Thyroid gland (tissue), 4 donors: ENCODE measurements around the gene HEG1. TPM values are rescaled to one million over a fixed set of nuclear protein-coding genes. Genes with fewer than 3 reads are reported as not detected.

Experiments used
- DNase-seq, 2 donors: peaks; one replicate each; pipeline ENCODE4 v3.0.0-alpha.2; 2019
- H3K27ac ChIP-seq, 3 donors: fragments of 200-600 bp; sonication (generic); 1 replicate in 2 of 3; 2 replicates in 1 of 3; pipeline ENCODE4 v1.5.1; 2016 to 2019; ENCODE audit warnings: mild to moderate bottlenecking in 1 of 3, moderate library complexity in 1 of 3
- H3K27me3 ChIP-seq: fragments of 200-600 bp; sonication (generic); one replicate; pipeline ENCODE4 v1.5.1; 2019
- H3K36me3 ChIP-seq, 2 donors: fragments of 200-600 bp; sonication (generic); one replicate each; pipeline ENCODE4 v1.5.1; 2016 to 2019
- H3K4me1 ChIP-seq, 2 donors: fragments of 200-600 bp; sonication (generic); one replicate each; pipeline ENCODE4 v1.5.1; 2017 to 2019
- H3K4me3 ChIP-seq, 3 donors: fragments of 200-600 bp; sonication (generic); replicated peaks in 1 of 3; 1 replicate in 2 of 3; 2 replicates in 1 of 3; pipeline ENCODE4 v1.5.1; 2016; ENCODE audit warnings: mild to moderate bottlenecking in 1 of 3
- H3K9me3 ChIP-seq: fragments of 200-600 bp; sonication (generic); one replicate; pipeline ENCODE4 v1.5.1; 2017
- POLR2A ChIP-seq, 2 donors: fragments of 450-650 bp; IDR thresholded peaks; one replicate each; pipeline ENCODE4 v1.6.1; 2017; ENCODE audit warnings: antibody characterized with exemption in 2 of 2, mild to moderate bottlenecking in 2 of 2, moderate library complexity in 1 of 2
- WGBS, 2 donors: methylation state at CpG; one replicate each; pipeline ENCODE4 v1.1.5; 2017; 5-methylcytosine and 5-hydroxymethylcytosine counted together
- intact Hi-C: fragments of 100-400 bp; cut with DNase I; formaldehyde crosslinking; loops from one replicate; pipeline ENCODE4 v1.15.1; 2023
- total RNA-seq, 4 donors: library from RNA; depleted of rRNA; stranded (reverse); fragments of >200 nt; gene quantifications; one replicate each; pipeline ENCODE4 v1.2.3, GENCODE V29; 2016
- TF ChIP-seq, protein P1 (sequence below), 6 experiments: fragments of 200-600 bp in 3 of 6; fragments of 450-650 bp in 3 of 6; sonication (generic) in 3 of 6; IDR thresholded peaks; one replicate each; pipeline ENCODE4 v1.5.1; 2016 to 2019; ENCODE audit warnings: antibody characterized with exemption in 6 of 6, mild to moderate bottlenecking in 2 of 6, inconsistent platforms in 1 of 6, moderate library complexity in 1 of 6

The HEG1 gene
- total RNA-seq, 4 donors from 2014 or later = 91.4 to 266 (median 199) TPM

DNA sequence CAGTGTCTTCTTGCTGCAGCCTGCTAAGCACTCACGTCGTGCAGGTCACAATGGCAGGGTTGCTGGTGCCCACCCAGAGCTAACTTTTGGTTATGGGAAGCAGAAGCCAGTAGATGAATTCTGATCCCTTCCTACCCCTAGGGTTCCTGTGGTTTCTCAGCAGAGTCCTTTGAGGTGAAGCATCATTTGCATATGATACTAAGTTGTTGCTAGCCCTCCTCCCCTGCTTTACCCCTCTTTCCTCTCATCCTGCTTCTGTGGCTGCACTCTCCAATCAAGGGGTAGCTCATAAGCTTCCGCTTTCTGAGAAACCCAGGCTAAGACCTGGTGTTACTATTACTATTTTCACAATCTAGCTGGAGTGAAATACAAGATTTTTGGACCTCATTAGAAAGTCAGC lies 22.1 kb upstream of the HEG1 start:
- TF ChIP-seq POLR2A (IDR thresholded peaks at IDR 0.05) = no peak
- TF ChIP-seq, protein P1, sequence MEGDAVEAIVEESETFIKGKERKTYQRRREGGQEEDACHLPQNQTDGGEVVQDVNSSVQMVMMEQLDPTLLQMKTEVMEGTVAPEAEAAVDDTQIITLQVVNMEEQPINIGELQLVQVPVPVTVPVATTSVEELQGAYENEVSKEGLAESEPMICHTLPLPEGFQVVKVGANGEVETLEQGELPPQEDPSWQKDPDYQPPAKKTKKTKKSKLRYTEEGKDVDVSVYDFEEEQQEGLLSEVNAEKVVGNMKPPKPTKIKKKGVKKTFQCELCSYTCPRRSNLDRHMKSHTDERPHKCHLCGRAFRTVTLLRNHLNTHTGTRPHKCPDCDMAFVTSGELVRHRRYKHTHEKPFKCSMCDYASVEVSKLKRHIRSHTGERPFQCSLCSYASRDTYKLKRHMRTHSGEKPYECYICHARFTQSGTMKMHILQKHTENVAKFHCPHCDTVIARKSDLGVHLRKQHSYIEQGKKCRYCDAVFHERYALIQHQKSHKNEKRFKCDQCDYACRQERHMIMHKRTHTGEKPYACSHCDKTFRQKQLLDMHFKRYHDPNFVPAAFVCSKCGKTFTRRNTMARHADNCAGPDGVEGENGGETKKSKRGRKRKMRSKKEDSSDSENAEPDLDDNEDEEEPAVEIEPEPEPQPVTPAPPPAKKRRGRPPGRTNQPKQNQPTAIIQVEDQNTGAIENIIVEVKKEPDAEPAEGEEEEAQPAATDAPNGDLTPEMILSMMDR (IDR thresholded peaks at IDR 0.05) = no peak
- no peak overlapping the region for H3K4me3 ChIP-seq
- no peaks in the 10 kb centered on the region for H3K9me3 ChIP-seq
- H3K4me1 ChIP-seq = no peaks in the 10 kb centered on the region
- peaks cover 6 to 38% of the 10 kb centered on the region in 2 donors for H3K36me3 ChIP-seq
- no peaks in the 10 kb centered on the region for H3K27me3 ChIP-seq
- intact Hi-C loops = no loop called here
- no peak overlapping the region for H3K27ac ChIP-seq
- 94 to 98% methylated on average over 3 of the region's 3 CpGs for WGBS, 2 donors
- DNase-seq = no peak

DNA sequence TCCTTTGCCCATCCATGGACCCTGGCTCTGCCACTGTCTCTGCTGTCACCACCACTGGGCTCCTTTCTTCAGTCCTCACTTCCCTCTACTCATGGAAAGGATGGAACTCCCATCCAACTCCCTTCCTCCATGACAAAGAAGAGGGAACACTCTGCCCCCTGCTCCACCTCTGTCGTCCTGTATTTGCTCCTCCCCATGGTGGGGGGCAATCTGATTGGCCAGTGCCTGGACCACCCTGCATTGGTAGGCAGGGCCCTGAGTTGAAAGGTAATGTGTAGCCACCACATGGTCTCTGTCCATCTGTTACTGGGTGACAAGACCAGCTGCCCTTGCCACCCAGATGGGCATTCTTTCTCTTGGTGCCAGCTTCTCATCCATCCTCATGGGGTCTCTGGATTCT lies 20.7 kb upstream of the HEG1 start:
- no peak for DNase-seq
- H3K27me3 ChIP-seq = no peaks in the 10 kb centered on the region
- TF ChIP-seq, protein P1 (IDR thresholded peaks at IDR 0.05) = no peak
- TF ChIP-seq POLR2A (IDR thresholded peaks at IDR 0.05) = no peak
- H3K9me3 ChIP-seq = no peaks in the 10 kb centered on the region
- H3K27ac ChIP-seq = no peak overlapping the region
- intact Hi-C loops = no loop called here
- 20 to 83% methylated on average over 1 of the region's 1 CpG for WGBS, 2 donors
- no peaks in the 10 kb centered on the region for H3K4me1 ChIP-seq
- H3K4me3 ChIP-seq = no peak overlapping the region
- peaks cover 6 to 35% of the 10 kb centered on the region in 2 donors for H3K36me3 ChIP-seq

DNA sequence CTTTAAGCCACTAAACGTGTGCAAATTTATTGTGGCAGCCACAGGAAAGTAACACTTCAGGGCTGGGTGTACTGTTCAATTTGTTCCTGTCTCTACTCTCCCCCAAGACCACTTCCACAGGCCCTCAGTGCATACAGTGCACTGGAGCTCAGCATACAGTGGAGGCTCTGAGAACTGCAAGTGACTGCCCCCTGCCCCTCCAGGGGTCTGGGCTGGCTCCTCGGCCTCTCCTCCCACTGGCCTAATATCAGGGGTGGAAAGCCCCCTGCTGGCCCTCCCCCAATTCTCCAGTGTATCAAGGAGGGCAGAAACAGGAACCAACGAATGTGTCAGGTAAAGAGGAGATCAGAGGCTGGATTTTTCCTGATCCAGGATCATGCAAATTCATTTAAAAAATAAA lies 19.9 kb upstream of the HEG1 start:
- H3K9me3 ChIP-seq = no peaks in the 10 kb centered on the region
- H3K36me3 ChIP-seq = peaks cover 6 to 32% of the 10 kb centered on the region in 2 donors
- H3K4me1 ChIP-seq = no peaks in the 10 kb centered on the region
- no peak overlapping the region for H3K27ac ChIP-seq
- no peak overlapping the region for H3K4me3 ChIP-seq
- no peak for DNase-seq
- TF ChIP-seq, protein P1 (IDR thresholded peaks at IDR 0.05) = no peak
- TF ChIP-seq POLR2A (IDR thresholded peaks at IDR 0.05) = no peak
- 58 to 67% methylated on average over 3 of the region's 3 CpGs for WGBS, 2 donors
- no peaks in the 10 kb centered on the region for H3K27me3 ChIP-seq
- intact Hi-C loops = no loop called here

DNA sequence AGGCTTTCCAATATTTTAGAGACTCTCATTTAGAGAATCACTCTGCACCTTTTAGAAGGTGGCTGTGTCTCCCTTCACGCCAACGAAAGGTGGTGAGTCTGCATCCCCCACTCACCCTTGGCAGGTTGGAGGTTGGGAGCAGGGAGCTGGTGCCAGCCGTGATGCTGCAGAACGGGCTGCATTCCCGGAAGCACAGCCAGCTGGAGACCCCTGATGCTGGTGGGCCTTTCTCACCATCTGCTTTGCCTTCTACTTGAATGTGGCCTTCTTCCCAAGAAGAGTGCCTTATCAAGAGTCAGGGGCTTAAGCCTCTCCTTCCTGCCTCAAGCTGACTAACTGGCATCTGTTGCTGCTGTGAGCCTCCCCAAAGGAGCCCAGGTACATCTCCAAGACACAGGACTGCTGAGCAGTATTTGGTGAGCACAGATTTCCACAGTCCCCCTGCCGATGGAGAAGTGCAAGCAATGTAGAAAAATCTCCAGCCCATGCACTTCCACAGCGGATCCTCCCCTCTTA lies 17.7 kb upstream of the HEG1 start:
- 87 to 92% methylated on average over 7 of the region's 7 CpGs for WGBS, 2 donors
- peak in 1 of 2 donors; percentile 4 for TF ChIP-seq POLR2A (IDR thresholded peaks at IDR 0.05)
- TF ChIP-seq, protein P1 (IDR thresholded peaks at IDR 0.05) = no peak
- no peaks in the 10 kb centered on the region for H3K27me3 ChIP-seq
- DNase-seq = no peak
- H3K36me3 ChIP-seq = peaks cover 6 to 14% of the 10 kb centered on the region in 2 donors
- H3K27ac ChIP-seq = no peak overlapping the region
- intact Hi-C loops = no loop called here
- no peaks in the 10 kb centered on the region for H3K9me3 ChIP-seq
- H3K4me3 ChIP-seq = no peak overlapping the region
- no peaks in the 10 kb centered on the region for H3K4me1 ChIP-seq

DNA sequence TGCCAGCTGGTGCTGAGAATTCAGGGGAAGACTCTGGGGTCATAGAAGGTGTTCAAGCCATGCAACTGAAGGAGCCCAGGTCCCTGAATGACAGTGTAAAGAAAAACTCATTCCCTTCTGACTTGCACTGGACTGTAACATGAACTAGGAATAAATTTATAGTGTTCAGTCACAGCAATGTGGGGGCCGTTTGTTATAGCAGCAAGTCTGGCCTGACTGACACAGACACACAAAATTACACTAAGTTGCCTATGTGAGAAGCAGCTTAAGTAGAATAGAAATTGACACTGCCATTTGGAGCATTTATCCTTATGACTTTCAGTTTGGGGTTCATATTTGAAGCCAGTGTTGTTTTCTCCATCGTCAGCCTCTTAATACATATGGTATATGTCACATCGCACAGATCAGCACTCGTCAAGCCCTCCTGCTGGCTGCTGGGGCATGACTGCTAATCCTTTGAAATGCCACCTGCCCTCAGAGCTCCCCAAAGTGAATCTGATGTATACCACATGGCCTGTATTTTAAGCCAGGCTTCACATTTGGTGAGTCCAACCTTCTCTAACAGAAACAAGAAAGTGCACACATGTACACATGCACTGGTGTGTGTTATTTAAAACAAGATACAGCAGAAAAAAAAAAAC lies 17.1 kb upstream of the HEG1 start:
- Histone ChIP-seq H3K4me1 (no peaks in the 10 kb centered on the region), H3K36me3 (peaks cover 6 to 13% of the 10 kb centered on the region in 2 donors), H3K4me3 (no peak overlapping the region), H3K9me3 (no peaks in the 10 kb centered on the region), H3K27me3 (no peaks in the 10 kb centered on the region), H3K27ac (no peak overlapping the region)
- intact Hi-C loops = no loop called here
- WGBS, 2 donors = 97 to 98% methylated on average over 4 of the region's 4 CpGs
- DNase-seq = no peak
- no peak for TF ChIP-seq POLR2A (IDR thresholded peaks at IDR 0.05)
- TF ChIP-seq, protein P1 (IDR thresholded peaks at IDR 0.05) = no peak
